HG02870 (cell line): Measurements from ENCODE around the gene OTUD5.
"Not testable (repeated sequence)": the region's sequence is repeated elsewhere in the genome, so short reads cannot be mapped to it uniquely, and the experiment has no call there.

ENCODE experiments used
- ATAC-seq: cut with Tn5 transposase; IDR thresholded peaks from one replicate; pipeline ENCODE4 v1.9.1; 2021; ENCODE audit warnings: mild to moderate bottlenecking, moderate library complexity; ENCODE audit not compliant: unreplicated experiment

OTUD5 gene

DNA sequence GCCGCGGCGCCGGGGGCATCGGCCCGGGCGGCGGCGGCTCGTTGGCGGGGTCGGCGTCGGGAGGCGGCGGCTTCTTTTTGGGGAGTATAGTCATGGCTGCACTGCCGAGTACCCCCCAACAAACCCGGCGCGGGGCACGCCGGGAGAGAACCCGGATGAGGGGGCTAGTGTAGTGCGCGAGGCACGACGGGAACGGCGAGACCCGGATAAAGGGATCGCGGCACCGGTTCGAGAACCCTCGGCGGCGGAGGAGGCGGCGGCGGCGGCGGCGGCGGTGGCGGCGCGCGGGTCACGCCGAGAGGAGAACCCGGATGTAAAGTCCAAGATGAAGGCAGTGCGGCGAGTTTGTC, at the start of gene OTUD5:
OTUD5 (minus strand) TSS at position 131 of the 350 bp plus-strand sequence; CDS start at position 94, 37 bp downstream.
- ATAC-seq: peak; percentile 26

- no peak for ATAC-seq
Measured at GRCh38 chrX:49003696-49004095, 46.3 kb upstream of the OTUD5 start.

DNA sequence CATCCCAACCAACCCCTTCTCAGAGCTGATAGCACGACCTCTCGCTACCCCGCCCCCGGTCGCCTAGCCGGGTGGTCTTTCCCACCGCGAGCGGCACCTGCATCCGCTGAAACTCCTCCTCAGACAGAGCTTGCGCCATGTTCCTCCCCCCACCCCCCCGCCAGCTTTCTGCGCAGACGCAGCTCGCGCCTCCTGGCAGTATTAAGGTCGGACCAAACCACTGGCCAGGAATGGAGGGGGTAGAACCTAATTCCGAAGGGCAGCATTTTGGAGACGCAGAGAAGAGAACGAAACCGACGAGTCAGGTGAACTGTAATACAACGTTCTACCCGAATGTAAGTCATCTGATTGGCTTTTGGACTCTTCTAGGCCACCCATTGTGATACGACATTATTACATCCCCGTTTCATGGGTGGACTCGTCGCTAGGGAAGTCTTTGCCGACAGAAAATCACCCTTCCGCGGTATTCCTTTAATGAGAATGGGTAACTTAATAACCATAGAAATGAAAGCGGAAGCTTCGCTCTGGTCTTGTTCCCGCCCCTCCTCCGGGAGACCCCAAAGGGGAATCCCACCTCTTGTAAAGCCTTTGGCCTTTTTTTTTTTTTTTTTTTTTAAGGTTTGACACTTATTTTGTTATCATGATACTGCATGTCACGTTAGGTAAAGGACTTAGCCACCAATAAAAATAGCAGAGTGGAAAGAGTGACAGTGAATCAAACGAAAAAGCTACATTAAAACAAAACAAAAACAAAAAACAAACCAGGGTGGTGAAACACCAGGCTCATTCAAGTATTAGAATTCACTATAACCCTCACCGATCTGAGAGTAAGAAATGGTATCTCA, 44.9 kb upstream of the OTUD5 start, which contains the start of gene GRIPAP1:
GRIPAP1 (minus strand) TSS at position 174 of the 845 bp plus-strand sequence; CDS start at position 139, 35 bp downstream.
- peak; percentile 68 for ATAC-seq

DNA sequence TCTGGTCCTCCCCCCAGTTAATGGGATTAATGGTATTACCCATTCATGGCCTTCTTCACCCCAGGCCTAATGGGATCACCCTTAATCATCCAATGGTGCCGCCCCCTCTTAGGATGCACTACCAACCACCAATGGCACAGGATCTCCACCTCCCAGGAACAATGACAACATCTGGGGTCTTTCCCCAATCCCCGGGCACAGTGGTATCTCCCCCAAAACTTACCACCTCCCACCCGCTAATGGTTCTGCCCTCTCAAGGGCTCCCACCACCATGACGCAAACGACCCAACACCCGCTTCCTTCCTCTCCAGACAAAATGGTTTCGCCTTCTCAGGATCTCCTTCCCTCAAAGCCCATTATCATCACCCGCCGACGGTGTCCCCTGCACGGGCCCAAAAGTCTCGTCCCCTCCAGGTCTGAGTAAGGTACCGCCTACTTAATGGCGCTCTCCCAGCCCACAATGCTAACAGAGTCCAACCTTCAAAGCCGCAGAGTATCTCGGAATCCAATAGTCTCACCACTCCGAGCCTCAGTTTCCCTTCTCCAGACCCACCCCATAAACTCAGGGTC, 44.2 kb upstream of the OTUD5 start:
- peak; percentile 25 for ATAC-seq

- no peak for ATAC-seq
Measured at GRCh38 chrX:49000636-49001035, 43.2 kb upstream of the OTUD5 start.

DNA sequence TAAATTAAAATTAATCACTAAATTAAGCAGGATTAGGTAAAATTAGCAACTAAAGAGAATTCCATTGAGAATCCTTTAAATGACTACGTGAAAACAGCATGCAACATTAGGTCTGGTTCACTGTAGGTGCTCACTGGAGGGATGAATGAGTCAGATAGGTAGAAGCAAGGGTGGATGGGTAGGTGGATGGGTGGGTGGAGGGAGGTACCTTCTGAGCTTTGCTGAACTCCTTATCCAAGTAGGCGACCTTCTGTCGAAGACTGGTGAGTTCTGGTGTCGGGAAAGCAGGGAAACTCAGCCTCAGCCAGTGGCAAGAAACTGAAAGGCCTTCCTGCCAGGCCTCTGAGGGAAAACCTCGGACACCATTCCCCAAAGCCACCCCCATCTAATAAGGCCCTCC, 41.6 kb upstream of the OTUD5 start:
- no peak for ATAC-seq

GRCh38 chrX:48998391-48998790, 41.0 kb upstream of the OTUD5 start:
- ATAC-seq: no peak

GRCh38 chrX:48997865-48998264, 40.5 kb upstream of the OTUD5 start:
- ATAC-seq: no peak

DNA sequence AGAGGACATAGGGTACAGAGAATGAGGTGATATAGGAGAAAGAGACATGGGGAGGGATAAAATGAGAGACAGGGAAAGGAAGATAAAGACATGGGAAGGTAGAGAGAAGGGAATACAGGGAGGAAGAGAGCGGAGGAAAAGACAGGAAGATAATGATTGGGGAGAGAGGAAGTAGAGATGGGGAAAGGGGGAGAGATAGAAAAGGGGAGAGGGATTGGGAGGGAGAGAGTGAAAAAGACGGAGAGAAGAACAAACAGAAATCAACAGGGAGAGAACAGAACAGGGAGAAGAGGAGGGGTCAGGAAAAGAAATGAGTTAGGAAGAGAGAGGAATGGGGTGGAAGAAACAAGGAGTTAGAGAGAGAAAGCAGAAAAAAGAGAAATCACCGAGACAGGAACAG, 40.0 kb upstream of the OTUD5 start:
- no peak for ATAC-seq

DNA sequence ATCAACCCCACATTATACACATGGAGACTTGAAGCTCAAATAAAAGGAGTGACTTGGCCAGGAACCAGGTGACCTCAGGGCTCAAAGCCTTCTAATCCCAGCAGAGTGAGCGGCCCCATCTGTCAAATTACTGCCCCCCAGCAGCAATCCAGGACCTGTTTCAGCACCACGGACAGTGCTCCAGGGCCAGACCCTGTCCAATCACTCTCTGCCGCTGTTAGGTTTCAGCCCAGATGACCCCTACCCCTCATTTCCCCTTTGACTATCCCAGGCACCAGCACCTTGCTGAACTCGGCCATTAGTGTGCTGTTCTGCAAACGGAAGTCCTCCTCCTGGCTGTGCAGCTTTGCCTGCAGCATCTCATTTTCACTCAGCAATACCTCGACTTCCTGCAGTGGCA, 39.6 kb upstream of the OTUD5 start:
- ATAC-seq: no peak

- ATAC-seq: no peak
Measured at GRCh38 chrX:48992341-48992740, 34.9 kb upstream of the OTUD5 start.

GRCh38 chrX:48989483-48989882, 32.1 kb upstream of the OTUD5 start:
- no peak for ATAC-seq

DNA sequence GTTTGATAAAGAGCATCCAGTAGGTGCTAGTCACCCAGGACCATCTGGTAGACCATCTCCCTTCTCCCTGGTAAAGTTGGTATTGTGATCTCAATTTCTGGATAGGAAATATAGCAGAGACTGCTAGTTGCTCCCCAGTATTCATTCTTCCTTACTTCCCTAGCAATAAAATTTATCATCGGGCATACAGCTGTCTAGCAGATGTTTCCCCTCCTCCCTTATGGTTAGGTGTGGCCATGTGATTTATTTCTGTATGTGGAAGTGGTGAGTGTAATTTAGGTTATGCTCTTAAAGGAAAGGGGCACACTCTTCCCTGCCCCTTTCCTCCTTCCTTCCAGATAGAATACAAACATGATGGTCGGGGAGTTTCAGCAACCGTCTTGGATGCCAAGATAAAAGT, 26.5 kb upstream of the OTUD5 start:
- no peak for ATAC-seq

DNA sequence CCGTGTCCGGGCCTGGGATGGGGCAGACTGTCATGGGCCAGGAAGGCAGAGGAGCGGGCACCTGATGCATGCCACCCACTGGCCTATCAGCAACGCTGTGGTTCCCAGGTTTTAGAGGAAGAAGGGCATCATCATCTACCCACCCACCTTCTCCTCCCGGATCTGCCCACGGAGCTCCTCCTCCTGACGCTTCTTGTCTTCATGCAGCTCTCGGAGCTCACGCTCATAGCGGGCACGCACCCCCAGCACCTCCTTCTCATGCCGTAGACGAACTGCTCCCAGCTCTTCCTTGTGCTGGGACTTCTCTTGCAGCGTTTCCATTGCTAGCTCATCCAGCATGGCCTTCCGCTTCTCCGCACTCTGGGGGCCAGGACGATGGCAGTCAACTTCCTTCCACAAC, 25.7 kb upstream of the OTUD5 start:
- ATAC-seq: no peak

GRCh38 chrX:48981178-48981577, 23.8 kb upstream of the OTUD5 start:
- ATAC-seq: no peak

DNA sequence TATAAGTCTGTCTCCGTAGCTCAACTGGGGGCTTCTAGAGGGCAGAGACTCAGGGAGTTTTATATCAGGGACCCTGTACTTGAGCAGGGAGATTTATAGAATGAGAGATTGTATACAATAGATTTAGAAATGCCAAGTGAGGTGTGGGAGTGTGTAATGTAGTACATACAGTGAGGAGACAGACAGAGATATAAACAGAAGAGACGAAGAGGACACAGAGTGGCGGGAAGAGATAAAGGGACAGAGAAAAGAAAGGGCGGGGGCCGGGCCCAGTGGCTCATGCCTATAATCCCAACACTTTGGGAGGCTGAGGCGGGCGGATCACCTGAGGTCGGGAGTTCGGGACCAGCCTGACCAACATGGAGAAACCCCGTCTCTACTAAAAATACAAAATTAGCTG, 22.9 kb upstream of the OTUD5 start:
- not testable (repeated sequence) for ATAC-seq

- no peak for ATAC-seq
Measured at GRCh38 chrX:48978226-48978625, 20.8 kb upstream of the OTUD5 start.

DNA sequence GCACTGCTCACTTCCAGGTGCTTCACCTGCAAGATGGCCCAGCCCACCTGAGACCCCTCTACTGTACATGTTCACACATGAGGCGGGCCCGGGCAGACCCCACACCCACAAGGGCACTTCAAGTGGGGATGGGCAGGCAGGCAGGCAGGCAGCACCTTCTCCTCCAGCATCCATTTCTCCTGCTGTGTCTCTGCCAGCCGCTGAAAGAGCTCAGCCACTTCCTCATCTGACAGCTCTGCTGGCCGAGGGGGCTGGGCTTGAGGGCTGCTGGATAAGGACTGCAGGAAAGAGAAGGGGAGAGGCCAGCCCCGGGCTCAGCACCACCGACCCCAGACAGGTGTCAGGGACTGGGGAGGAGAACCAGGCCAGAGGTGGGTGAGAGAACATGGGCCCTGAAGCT, 18.7 kb upstream of the OTUD5 start:
- no peak for ATAC-seq

- no peak for ATAC-seq
Measured at GRCh38 chrX:48975541-48975940, 18.1 kb upstream of the OTUD5 start.

DNA sequence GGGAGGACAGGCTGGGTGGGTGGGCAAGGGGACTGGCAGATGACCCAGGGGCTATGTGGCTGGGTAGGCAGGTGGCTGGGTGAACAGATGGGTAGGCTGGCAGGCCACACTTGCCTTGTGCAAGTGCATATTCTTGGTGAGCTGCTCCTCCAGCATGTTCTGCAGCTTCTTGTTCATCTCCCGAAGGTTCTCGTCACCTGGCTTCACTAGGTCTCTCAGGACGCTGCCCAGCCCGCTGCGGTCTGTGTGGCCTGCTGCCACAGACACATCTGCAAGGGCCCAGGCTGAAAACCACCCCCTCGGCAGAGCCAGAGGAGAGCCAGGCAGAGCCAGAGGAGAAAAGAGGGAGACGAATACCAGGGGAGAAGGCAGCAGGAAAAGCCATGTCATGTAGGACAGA, 17.6 kb upstream of the OTUD5 start:
- ATAC-seq: no peak

GRCh38 chrX:48974574-48974973, 17.2 kb upstream of the OTUD5 start:
- no peak for ATAC-seq

- ATAC-seq: no peak
Measured at GRCh38 chrX:48974033-48974432, 16.6 kb upstream of the OTUD5 start.
